NOMO-1 treated with dmso at 0.1 percent for 144 hours (cell line): Measurements from ENCODE around the gene XRCC5.
A peak's percentile ranks its signal among the peaks of the same experiment; 100 is the strongest.

Source experiments
- DNase-seq: peaks from one replicate; lab custom pipeline; 2025; ENCODE audit not compliant: unreplicated experiment; lab: John Stamatoyannopoulos, UW

Gene XRCC5

DNA sequence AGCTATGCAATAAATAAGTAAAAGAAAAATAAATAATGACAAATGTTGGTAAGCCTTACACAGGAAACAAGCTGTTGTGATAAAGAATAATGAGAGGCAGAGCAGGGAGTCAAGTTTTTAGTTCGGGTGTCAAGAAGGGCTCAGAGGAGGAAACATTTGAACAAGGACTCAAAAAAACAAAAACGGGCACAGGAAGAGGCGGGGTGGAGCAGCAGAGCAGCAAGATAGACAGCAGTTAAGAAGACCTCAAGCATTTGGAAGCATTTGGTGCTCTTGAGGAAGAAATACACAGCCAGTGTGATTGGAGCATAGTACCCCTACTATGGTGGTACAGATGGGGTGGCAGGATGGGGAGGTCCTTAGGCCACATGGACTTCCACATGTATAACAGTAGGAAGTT lies 24.6 kb upstream of the XRCC5 start:
- no peak for DNase-seq

DNA sequence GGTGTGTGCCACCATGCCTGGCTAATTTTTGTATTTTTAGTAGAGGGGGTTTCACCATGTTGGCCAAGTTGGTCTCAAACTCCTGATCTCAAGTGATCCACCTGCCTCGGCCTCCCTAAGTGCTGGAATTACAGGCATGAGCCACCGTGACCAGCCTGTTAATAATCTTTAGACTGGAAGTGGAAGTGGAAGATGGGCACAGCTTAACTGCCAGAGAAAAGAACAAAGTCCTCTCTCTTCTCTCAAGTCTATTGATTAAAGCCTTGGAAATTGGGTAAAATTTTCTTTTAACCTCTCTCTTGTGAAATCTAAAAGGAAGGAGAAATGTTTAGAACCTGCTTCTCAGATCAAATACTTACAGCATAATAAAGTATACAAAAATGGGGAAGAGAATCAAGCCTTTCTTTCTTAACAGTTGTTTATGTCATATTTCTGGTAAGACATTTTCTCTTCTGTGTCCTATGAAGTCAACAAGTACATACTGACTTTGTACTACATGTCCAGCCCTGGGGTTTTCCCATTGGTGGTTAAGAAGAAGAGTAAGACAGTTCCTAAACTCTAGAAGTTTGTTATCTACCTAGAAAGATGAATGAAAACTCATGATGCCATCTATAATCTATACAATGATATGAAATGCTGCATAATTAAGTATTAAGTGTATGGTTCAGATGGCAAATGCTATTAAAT lies 22.8 kb upstream of the XRCC5 start:
- DNase-seq: no peak

DNA sequence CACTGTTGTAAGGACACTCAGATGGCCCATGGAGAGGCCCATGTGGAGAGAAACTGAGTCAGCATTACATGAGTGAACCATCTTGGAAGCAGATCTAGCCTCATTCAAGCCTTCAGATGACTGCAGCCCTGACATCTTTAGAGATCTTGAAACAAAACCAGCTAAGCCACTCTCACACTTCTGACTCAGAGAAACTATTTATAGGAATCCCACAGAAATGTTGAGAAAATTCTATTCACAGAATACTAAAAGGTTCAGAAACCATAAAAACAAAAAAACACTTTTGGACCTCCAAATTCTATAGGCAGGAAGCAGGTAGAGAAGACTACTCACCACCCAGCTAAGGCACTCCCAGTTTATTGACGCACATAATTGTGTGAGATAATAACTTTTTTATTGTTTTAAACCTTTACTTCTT lies 18.8 kb upstream of the XRCC5 start:
- DNase-seq: no peak

DNA sequence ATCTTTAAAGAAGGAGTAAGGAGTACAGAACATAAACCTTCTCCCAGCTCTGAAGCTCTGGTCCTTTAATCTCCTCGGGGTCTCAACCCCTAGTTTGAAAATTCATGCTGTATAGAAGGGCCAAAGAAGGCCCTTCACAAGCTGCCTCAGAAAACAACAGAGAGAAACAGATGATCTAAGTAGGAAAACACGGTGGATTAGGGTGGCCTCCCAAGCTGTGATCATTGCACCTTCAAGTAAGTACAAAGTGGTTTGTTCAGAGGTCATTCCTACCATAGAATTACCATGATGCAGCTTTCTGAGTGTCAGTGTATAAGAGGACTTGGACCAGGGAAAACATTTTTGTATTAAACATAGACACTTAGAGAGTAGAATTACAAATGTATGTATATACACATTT lies 16.5 kb upstream of the XRCC5 start:
- DNase-seq: no peak

DNA sequence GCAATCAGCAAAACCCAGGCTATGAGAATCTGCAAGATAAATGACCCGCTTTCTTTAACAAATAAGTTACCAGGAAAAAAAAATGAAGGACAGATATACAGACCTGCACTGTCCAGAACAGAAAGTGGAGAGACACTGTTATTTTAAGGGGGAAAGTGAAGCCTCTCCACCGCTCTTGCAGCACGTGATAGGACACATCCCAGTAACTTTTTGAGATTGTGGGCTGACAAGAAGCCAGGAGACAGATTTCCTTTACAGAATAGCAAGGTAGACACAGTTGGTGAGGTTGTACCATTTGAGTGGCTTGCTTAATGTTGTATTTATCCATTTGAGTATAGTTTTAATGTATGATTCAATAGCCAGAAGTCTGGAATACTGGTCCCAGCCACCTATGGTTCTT lies 14.4 kb upstream of the XRCC5 start:
- DNase-seq: no peak

DNA sequence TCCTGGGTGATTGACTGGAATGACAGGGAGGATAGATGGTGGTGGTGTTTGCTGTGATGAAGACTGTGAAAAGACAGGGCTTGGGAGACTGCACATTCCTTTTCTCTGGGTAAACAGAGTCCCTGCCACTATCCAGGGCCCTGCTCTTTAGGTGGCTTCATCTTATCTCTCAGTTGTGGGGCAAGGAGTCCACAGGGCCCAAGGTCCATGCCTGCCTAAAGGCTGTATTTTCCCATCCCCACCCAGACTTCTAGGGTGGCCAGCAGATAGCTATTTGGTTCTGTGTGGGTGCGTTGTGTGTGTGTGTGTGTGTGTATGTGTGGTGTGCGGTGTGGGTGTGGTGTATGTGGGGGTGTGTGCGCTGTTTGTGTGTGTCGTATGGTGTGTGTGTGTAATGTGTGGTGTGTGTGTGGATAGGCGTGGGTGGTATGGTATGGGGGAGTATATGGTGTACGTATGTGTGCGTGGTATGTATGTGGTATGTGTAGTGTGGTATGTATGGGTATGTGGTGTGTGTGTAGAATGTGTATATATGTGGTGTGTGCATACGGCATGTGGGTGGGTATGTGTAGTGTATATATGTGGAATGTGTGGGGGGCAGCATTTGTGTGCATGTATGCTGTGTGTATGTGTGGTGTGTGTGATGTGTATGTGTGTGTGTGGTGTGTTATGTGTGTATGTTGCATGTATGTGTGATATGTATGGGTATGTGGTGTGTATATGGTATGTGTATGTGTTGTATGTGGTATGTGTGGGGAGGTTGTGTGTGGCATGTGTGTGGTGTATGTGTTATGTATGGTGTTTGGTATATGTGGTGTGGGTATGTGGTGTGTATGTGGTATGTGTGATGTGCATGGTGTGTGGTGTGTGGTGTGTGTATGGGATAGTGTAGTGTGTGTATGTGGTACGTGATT lies 10.5 kb upstream of the XRCC5 start:
- no peak for DNase-seq

DNA sequence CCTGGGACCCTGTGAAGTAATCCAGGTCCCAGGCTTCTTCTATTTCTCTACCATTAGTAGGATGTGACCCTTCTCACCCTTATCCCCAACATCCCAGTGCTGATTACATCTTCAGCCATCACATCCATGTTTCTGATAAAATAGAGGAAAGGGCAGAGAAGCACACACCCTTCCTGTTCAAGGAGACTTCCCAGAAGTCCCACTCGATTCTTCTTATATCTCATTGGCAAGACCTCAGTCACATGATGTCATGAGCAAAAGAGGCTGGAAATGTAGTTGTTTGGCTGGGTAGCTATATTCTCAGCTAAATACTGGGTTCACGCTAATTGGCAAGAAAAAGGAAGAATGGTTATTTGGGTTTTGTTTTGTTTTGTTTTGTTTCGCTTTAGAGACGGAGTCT lies 8.0 kb upstream of the XRCC5 start:
- DNase-seq: no peak

DNA sequence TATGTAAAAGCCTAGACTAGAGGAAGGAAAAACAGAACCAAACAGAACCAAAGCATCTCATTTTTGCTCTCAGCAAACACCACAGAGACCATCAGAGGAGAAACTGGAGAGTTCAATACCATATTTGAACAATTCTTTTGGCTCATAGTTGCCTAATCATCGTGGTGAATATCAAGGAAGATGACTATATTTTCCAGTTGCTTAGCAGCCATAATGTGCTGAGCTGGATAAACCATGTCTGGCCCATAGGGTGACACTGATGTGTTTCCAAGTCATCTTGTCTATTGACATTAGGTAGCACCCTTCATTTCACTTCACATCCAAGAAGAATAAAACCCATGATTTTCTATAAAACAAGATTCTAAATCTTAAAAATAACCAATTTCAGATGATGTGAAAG lies 5.9 kb upstream of the XRCC5 start:
- no peak for DNase-seq

DNA sequence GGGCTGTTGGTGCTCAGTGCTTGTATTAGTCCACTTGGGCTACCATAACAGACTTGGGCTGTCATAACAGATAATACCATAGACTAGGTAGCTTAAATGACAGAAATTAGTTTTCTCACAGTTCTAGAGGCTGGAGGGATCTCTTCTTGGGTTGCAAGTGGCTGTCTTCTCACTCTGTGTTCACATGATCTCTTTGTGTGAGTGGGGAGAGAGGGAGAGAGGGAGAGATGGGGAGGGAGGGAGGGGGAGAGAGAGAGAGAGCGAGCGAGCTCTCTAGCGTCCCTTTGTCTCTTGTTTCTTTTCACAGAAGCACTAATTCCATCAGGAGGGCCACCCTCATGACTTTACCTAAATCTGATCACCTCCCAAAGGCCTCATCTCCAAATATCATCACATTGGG lies 4.5 kb upstream of the XRCC5 start:
- DNase-seq: no peak

DNA sequence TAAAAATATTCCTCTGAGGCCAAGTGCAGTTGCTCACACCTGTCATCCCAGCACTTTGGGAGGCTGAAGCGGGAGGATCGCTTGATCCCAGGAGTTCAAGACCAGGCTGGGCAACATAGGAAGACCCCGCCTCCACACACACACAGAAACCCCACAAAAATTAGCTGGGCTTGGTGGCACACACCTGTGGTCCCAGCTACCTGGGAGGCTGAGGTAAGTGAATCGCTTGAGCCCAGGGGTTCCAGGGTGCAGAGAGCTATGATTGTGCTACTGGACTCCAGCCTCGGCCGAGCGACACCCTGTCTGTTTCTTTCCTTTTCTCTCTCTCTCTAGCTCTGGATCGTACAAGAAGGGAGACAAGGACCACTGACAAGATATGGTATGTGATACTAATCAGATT lies 1.8 kb upstream of the XRCC5 start:
- no peak for DNase-seq

DNA sequence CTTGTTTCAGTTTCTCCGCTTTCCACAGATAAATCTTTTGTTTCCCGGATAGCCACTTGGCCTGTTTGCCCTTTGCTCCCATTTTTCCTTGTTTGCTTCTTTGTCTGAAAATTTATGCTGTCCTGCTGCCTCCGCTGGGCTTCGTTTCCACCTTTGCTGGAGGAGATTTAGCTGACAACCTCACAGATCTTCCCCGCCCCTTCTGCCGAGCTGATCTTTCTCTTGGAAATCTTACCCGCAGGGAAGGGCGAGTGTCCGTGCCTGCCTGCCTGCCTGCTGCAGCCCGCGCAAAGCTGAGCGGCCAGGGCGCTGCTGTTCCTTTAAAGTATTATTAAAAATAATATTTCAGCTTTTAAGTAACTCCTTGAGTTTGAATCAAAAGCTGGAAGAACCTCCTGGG lies 1.4 kb upstream of the XRCC5 start:
- DNase-seq: no peak

DNA sequence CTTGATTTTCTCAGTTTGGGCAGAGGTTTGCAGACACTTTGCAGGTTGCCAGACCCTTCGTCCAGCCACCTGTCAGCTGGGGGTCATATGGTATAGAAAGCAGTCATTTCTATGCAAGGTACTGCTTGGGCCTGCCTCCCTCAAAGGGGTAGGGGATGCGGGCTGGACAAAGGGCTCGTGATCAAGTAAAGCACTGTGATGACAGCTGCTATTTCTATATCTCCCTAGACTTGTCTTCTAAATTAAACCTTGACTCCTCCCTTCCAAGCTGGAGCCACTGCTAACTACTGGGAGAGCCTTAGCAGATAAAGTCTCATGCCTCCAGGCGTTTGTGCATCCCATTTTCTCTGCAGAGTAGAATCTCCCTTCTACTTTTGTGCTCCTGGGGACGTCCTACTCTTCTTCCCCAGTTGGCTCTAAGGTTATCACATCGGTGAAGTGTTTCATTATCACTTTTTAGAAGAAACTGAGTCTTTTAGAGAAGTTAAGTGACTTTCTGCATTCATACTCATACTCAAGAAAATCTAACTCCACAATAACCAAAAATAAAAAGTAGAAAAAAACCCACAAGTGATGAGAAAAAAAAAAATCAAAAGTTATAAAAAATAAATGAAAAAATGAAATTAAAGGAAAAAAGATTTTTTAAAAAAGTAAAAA lies 710 bp upstream of the XRCC5 start:
- no peak for DNase-seq

DNA sequence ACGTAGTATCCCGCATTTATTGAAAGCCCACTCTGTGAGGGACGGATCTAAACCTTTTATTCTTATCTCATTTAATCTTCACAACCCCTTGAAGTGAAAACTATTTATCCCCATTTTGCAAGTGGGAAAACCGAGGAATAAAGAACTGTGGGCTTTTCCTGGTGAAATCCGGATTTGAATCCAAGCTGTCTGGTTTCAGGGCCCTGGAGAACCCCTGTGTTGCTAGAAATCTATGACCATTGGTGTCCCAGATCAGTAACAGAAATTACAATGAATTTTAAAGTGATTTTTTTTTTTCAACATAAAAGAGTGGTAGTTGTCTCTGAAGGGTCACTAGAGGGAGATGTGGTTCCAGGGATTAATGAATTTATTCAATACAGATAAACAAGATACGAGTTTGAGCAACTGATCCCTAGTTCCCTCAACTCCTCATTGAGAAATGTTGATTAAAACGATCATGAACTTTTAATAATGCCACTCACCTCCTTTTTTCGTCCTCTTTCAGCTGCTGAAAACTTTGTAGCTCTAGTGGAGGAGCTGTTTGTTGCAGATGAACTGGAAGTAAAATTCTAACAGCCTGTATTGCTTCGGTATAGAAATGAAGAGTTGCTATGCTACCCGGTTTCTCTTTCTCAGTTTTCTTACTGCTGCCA lies 940 bp downstream of the XRCC5 start:
- peak; percentile 10 for DNase-seq

DNA sequence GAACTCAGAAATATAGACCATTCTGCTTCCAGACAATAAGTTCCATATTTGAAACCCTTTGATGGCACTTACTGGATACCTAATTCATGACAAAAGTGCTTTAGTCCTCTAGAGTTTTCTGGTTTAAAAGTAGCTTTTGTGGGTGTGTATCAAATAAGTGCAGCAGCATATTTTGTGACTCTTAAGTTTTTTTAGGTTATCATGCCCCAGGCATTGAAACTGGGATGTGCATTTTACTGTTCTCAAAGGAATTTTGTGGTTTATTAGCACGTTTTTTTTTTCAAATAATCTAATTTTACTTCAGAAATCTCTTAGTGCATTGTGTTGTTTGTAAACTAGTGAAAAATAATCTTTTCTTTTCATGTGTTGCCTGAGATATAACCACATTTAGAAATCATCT lies 1.5 kb downstream of the XRCC5 start:
- no peak for DNase-seq

DNA sequence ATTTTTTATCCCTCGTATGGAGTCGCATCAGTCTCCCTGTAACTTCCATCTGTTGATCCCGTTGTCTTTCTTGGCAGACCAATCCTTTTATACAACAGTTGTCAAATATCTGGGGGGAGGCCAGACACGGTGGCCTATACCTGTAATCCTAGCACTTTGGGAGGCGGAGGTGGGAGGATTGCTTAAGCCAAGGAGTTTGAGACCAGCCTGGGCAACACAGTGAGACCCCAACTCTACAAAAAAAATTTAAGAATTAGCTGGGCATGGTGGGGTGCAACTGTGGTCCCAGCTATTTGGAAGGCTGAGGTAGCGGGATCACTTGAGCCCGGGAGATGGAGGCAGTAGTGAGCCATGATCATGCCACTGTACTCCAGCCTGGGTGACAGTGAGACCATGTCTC lies 2.0 kb downstream of the XRCC5 start:
- no peak for DNase-seq

DNA sequence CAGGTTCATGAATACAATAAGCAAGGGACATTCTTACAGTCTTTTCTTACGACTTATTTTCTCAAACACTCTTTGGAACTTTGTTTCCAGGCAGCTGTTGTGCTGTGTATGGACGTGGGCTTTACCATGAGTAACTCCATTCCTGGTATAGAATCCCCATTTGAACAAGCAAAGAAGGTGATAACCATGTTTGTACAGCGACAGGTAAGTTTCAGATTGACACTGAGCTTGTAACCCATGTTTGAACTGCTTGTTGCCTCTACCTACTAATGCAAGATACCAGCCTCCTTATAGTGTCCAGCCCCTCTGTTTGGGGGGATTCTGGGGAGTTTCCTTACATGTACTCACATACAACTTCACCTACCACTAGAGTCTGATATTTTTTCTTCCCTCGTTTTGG lies 3.8 kb downstream of the XRCC5 start:
- no peak for DNase-seq

DNA sequence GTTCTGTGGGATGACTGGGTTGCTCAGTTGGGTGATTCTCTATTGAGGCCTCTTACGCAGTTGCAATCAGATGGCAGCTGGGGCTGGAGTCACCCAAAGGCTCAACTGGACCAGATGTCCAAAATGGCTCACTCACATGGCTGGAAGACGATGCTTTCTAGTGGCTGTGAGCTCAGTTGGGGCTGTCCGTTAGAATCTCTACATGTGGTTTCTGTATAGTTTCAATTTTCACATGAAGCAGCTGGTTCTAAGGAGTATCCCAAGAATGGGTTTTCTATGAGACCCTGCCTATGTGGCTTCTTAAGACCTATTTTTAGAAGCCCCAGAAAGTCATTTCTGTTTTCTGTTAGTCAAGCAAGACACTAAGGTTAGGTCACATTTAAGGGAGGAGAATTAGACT lies 4.4 kb downstream of the XRCC5 start:
- DNase-seq: no peak

DNA sequence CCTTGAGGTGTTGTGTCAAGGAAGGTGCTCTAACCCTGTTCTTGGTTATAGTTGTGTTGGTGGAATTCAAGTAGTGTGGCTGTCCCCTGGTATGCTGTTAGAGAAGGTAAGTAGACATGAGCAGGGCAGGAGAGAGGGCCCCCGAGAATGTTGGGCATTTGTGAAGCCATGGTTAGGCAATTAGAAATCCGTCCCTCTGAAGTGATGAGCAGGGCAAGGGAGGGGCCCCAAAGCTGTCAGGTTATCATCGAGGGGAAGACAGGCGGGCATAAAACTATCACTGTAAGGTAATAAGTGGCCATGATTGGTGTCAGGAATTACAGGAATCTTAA lies 5.2 kb downstream of the XRCC5 start:
- no peak for DNase-seq

DNA sequence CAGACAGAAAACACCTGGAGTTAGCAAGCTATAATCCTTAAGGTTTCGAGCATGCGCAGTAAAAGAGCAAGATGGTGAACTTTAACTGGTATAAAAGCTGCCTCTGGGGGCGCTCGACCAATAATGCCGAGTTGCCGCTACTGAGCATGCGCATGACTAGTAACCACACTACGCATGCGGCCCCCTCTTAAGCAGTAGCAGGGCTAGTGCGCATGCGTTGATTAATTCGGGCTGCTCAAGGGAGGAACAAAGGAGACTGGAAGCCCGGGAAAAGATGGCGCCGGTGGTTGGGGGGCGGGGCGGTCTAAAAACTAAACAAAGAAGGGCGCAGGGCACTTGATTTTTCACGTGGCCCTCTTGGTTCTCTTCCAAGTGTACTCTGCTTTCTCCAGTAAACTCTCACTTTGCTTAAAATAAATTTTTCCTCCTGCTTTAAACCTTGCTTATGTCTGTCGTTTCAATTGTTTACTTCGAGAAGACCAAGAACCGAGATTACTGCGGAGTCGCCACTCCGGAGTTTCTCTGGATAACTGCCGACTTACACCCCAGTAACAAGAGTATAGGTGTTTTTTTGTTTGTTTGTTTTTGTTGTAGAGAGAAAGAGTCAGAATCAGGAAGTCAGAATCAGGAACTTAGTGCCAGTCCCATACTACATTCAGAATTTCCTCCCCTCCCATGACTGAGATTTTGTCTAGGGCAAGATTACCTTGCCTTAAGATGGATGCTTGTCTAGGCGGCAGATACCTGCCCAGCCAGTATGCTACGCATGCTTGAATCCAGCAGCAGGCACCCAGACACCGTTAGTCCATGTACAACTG lies 5.8 kb downstream of the XRCC5 start:
- peak; percentile 92 for DNase-seq

DNA sequence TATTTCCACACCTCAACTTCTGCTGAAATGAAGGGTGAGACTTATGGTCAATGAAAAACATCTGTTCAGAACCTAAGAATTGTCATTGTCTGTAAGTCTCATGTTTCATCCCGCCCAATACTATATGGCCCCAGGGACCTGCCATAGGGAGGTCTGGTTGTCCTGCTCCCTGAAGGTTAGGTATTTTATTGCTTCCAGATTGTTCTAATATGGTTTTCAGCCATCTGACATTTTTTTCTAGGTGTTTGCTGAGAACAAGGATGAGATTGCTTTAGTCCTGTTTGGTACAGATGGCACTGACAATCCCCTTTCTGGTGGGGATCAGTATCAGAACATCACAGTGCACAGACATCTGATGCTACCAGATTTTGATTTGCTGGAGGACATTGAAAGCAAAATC lies 7.3 kb downstream of the XRCC5 start:
- no peak for DNase-seq
